Measurements from ENCODE around the gene TPBGL. TPM values are rescaled to one million over a fixed set of nuclear protein-coding genes. Genes with fewer than 3 reads are reported as not detected.
A peak's percentile ranks its signal among the peaks of the same experiment; 100 is the strongest.

Gene TPBGL, protein sequence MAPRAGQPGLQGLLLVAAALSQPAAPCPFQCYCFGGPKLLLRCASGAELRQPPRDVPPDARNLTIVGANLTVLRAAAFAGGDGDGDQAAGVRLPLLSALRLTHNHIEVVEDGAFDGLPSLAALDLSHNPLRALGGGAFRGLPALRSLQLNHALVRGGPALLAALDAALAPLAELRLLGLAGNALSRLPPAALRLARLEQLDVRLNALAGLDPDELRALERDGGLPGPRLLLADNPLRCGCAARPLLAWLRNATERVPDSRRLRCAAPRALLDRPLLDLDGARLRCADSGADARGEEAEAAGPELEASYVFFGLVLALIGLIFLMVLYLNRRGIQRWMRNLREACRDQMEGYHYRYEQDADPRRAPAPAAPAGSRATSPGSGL
- not detected for polyA plus RNA-seq (2012; ENCODE audit: insufficient read depth, insufficient read length)

GRCh38 chr11:75240311-75241035 lies at the start of gene TPBGL:
TSS of gene TPBGL (plus strand) at chr11:75240774. CDS start at chr11:75241050, 276 bp downstream.
- DNase-seq (ENCODE audit: low read depth, low spot score) = no peak
- peak within 1 kb of the TSS; percentile 35; the same call in 1 of the 2 replicates for H3K4me3 ChIP-seq (ENCODE audit: low read length)

DNA sequence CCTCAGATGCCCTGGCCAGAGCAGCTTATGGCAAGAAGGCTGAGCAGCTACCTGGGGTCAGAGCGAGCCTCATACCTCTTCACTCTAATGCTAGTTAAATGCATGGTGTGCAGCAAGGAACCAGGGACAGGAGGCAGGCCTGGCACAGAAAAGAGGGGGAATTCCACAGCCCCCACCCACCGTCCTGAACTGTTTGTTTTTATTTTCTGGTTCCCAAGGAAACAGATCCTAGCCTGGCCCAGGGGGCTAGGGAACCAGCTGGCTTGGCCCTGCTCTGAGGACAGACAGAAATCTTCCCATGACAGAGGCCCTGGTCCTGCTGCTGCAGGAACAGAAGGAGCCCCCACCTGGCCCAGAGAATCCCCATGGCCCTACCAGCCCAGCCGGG lies 49.2 kb upstream of the TPBGL start:
- no peak for DNase-seq (ENCODE audit: low read depth, low spot score)

DNA sequence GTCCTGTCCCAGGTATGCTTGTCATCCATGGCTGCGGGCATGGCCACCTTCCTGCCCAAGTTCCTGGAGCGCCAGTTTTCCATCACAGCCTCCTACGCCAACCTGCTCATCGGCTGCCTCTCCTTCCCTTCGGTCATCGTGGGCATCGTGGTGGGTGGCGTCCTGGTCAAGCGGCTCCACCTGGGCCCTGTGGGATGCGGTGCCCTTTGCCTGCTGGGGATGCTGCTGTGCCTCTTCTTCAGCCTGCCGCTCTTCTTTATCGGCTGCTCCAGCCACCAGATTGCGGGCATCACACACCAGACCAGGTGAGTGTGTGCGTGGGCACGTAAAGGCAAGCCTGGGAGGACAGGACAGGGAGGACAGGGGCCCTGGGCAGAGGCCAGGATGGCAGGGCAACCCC lies 47.3 kb upstream of the TPBGL start:
- no peak for DNase-seq (ENCODE audit: low read depth, low spot score)
- no peak overlapping the region for H3K4me3 ChIP-seq (ENCODE audit: low read length)

More for the DNA sequence above, 49.2 kb upstream of the TPBGL start:
- no peak overlapping the region for H3K4me3 ChIP-seq (ENCODE audit: low read length)

DNA sequence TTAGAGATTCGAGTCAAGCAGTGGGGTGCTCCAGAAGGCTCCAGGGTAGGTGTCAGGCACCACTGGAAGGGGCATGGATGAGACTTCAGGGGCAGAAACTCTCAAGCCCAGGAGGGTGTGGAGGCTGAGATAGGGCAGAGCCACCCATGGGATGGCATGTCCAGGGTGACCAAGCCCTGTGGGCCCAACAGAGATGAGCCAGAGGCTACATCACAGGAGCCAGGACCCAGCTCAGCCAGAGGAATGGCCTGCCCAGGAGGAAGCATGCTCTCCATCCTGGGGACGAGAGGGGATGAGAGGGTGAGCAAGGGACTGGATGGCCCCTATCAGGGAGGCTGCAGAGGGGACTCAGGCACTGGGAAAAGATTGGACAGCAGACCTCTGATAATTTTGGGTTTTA lies 46.9 kb upstream of the TPBGL start:
- DNase-seq (ENCODE audit: low read depth, low spot score) = no peak
- no peak overlapping the region for H3K4me3 ChIP-seq (ENCODE audit: low read length)

DNA sequence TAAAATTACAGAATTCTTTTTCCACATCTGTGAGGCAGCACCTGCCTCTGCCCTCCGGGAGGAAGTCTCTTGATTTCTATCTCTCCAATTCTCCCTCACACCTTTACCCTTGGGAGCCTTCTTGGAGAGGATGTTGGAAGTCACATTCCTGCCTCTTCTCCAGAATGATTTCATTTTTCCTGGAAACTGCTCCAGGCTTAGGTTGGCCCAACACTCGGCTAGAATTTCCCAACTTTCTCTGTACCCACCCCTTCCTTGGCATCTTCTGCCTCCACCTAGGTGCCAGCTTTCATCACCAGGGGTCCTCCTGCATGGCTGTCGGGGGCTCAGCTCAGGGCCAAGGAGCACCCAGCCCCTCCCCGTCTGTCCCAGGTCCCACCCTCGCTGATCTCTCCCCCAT lies 46.4 kb upstream of the TPBGL start:
- no peak overlapping the region for H3K4me3 ChIP-seq (ENCODE audit: low read length)
- DNase-seq (ENCODE audit: low read depth, low spot score) = no peak

GRCh38 chr11:75195167-75195962 lies 45.2 kb upstream of the TPBGL start:
- DNase-seq (ENCODE audit: low read depth, low spot score) = no peak
- no peak overlapping the region for H3K4me3 ChIP-seq (ENCODE audit: low read length)

DNA sequence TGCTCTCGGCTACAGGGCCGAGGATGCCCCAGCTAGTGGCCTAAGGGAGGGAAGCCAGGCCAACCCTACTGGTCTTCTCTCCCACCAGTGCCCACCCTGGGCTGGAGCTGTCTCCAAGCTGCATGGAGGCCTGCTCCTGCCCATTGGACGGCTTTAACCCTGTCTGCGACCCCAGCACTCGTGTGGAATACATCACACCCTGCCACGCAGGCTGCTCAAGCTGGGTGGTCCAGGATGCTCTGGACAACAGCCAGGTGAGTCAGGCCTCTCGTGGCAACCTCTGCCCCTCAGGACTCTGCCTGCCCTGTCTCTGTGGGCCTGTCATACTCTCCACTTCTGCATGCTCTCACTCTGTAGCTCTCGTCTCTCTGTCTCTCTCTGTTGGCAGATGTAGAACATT lies 44.1 kb upstream of the TPBGL start:
- no peak overlapping the region for H3K4me3 ChIP-seq (ENCODE audit: low read length)
- DNase-seq (ENCODE audit: low read depth, low spot score) = no peak

GRCh38 chr11:75197512-75198277 lies 42.9 kb upstream of the TPBGL start:
- no peak overlapping the region for H3K4me3 ChIP-seq (ENCODE audit: low read length)
- no peak for DNase-seq (ENCODE audit: low read depth, low spot score)

DNA sequence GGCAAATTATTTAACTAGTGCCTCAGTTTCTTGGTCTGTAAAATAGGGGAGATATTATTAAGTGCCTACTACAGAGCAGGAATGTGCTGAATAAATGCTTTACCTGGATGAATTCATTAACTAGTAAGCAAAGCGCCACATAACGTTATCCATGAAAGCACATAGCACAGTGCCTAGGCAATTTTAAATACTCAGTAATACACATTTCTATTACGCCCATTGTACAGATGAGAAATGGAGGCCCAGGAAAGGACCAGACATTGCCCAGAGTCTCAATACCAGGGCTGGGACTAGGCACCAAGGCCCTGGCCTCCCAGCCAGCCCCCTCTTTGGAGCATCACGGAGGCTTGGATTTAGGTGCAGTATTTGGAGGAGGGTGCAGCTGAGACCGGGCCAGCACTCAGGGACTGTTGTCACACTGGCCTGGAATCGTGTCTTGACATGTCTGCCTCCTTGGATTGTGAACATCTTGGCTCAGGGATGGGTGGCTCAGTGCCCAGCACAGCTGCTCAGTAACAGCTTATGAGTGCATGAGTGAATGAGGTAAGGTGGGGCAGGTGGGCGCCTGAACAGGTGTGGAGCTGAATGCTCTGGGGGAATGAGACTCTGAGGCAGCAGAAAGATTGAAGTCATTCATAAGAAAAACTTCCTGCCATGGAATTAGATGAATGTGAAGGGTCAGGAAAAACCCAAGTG lies 42.1 kb upstream of the TPBGL start:
- no peak for DNase-seq (ENCODE audit: low read depth, low spot score)
- H3K4me3 ChIP-seq (ENCODE audit: low read length) = no peak overlapping the region

GRCh38 chr11:75199412-75199955 lies 41.1 kb upstream of the TPBGL start:
- no peak for DNase-seq (ENCODE audit: low read depth, low spot score)
- H3K4me3 ChIP-seq (ENCODE audit: low read length) = no peak overlapping the region

DNA sequence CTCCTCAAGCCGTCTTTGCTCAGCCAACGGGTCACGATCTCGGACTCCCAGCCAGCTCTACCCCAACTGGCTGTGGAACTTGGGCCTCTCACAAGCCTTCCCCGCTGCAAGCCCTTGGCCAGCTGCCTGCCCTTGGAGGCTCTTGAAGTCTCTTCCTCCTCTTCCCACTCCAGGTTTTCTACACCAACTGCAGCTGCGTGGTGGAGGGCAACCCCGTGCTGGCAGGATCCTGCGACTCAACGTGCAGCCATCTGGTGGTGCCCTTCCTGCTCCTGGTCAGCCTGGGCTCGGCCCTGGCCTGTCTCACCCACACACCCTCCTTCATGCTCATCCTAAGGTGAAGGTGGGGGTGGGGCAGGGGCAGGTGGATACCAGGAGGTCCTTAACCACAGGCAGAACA lies 40.5 kb upstream of the TPBGL start:
- DNase-seq (ENCODE audit: low read depth, low spot score) = no peak
- H3K4me3 ChIP-seq (ENCODE audit: low read length) = no peak overlapping the region

DNA sequence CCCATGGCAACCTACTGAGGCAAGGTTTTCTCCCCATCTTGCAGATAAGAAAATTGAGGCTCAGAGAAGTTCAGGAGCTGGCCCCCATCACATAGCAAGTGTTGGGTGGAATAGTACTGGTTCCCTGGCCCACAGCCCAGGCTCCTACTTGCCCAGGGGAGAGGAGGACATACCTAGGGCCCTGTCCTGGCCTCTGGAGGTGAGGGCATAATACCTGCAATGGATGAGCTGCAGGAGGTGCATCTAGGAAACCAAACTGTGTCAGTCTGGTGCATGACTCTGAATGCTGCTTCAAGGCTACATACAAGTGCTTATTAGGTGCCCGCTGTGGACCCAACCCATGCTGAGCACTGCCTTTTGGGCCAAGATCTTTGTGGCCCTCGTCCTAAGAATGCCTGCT lies 40.0 kb upstream of the TPBGL start:
- no peak overlapping the region for H3K4me3 ChIP-seq (ENCODE audit: low read length)
- no peak for DNase-seq (ENCODE audit: low read depth, low spot score)

DNA sequence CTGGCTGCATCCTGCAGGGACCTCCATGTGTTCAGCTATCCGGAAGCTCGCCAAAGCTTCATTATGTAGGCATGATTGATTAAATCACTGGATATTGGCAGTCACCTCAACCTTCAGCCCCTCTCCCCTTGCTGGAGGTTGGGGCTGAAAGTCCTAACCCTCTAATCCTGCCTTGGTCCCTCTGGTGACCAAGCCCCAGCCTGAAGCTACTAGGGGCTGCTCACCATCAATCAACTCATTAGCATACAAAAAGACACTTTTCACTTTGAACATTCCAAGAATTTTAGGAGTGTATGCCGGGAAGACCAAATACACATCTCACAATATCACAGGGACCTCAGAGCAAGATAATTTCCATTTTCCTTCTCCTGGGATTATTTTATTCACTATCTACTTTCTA lies 38.8 kb upstream of the TPBGL start:
- DNase-seq (ENCODE audit: low read depth, low spot score) = no peak
- no peak overlapping the region for H3K4me3 ChIP-seq (ENCODE audit: low read length)

DNA sequence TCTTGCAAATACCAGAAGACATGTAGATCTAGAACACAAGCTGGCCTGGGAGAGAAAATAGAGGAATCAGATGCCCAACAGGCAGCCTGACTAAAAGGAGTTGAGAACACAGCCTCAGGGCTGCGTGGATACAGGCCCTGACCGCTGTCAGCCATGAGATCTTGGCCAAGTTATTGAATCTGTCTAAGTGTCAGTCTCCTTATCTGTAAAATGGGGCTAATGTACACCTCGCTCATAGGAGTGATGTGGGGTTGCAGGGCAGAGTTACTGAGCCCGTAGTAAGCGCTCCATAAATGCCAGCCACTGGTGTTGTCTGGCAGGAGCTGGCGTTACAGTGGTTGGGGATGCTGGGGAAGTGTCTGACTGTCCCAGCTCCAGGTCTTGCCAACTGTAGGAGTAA lies 38.4 kb upstream of the TPBGL start:
- no peak overlapping the region for H3K4me3 ChIP-seq (ENCODE audit: low read length)
- DNase-seq (ENCODE audit: low read depth, low spot score) = no peak

DNA sequence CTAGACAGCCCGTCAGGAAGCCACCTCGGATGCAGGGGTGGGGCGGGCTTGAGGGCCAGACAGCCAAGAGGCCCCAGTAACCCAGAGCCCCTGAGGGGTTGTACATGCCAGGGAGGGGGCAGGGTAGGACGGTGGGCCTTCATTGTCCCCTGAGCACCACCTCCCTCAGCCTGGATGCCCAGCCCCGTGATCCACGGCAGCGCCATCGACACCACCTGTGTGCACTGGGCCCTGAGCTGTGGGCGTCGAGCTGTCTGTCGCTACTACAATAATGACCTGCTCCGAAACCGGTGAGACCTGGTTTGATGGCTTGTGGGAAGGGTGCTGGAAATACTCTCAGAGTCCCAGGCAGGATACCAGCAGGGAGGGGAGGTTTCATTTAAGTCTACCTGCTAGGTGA lies 37.4 kb upstream of the TPBGL start:
- DNase-seq (ENCODE audit: low read depth, low spot score) = no peak
- H3K4me3 ChIP-seq (ENCODE audit: low read length) = no peak overlapping the region

DNA sequence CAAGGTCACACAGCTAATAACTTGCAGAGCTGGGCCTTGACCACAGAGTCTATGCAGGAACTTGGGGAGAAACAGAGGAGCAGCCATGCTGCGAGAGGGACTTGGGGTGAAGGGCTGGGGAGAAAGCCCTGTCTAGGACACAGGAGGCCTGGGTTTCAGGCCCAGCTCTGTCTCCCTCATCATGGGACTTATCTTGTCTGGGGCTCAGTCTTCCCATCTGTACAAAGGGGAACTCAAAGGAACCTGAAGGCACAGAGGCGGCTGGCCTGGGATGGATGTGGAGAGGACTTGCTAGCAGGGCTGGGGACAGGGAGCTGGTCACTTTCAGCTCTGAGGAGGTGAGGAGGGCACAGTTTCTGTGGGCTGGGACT lies 36.9 kb upstream of the TPBGL start:
- no peak for DNase-seq (ENCODE audit: low read depth, low spot score)
- H3K4me3 ChIP-seq (ENCODE audit: low read length) = no peak overlapping the region

DNA sequence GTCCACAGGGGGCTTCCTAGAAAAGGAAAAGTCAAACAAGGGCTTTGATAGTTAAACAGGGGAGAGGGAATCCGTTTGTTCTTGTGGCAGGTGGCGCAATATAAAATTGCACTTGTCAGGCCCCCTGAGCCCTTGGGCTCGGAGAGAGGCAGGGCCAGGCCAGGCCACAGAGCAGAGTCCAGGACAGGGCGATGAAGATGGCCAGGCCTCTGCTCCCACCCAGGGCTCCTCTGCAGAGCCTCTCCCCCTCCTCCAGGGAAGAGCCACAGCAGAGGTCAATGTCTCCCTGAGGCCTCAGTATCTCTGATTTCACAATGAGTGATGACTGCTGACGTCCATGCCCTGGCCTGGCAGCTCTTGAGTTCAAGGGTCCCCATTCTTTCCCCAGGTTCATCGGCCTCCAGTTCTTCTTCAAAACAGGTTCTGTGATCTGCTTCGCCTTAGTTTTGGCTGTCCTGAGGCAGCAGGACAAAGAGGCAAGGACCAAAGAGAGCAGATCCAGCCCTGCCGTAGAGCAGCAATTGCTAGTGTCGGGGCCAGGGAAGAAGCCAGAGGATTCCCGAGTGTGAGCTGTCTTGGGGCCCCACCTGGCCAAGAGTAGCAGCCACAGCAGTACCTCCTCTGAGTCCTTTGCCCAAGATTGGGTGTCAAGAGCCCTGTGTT lies 36.4 kb upstream of the TPBGL start:
- DNase-seq (ENCODE audit: low read depth, low spot score) = no peak
- H3K4me3 ChIP-seq (ENCODE audit: low read length) = no peak overlapping the region
